Stimulated activated CD4-positive, alpha-beta T cell treated with anti-CD3 and anti-CD28 coated beads, TNF-alpha, amount 100 ng/mL, for 1 hour (primary cell): ENCODE results near the gene APMAP.
"Not testable (repeated sequence)": the region's sequence is repeated elsewhere in the genome, so short reads cannot be mapped to it uniquely, and the experiment has no call there.

ENCODE experiments used
- DNase-seq, 3 donors: peaks; one replicate each; pipeline ENCODE4 v3.0.0-alpha.2; 2020; ENCODE audit warnings: low read depth in 3 of 3, low spot score in 1 of 3

The APMAP gene

GRCh38 chr20:24934716-24935115 lies 57.8 kb downstream of the APMAP start:
- no peak for DNase-seq

- no peak for DNase-seq
Observed at GRCh38 chr20:24934101-24934661, 58.4 kb downstream of the APMAP start.

- DNase-seq: no peak
Observed at GRCh38 chr20:24933266-24933908, 59.2 kb downstream of the APMAP start.

- DNase-seq: not testable (repeated sequence)
Observed at GRCh38 chr20:24931893-24932292, 60.7 kb downstream of the APMAP start.

- not testable (repeated sequence) for DNase-seq
Observed at GRCh38 chr20:24930724-24931688, 61.5 kb downstream of the APMAP start.

- not testable (repeated sequence) for DNase-seq
Observed at GRCh38 chr20:24929867-24930723, 62.5 kb downstream of the APMAP start.

GRCh38 chr20:24929259-24929658 lies 63.3 kb downstream of the APMAP start:
- DNase-seq: not testable (repeated sequence)

- not testable (repeated sequence) for DNase-seq
Observed at GRCh38 chr20:24920706-24921105, 71.8 kb downstream of the APMAP start.

GRCh38 chr20:24919665-24920064 lies 72.9 kb downstream of the APMAP start:
- DNase-seq: not testable (repeated sequence)

- no peak for DNase-seq
Observed at GRCh38 chr20:24918579-24919566, 73.7 kb downstream of the APMAP start.

- peak in 1 of 3 donors; percentile 28 for DNase-seq
Observed at GRCh38 chr20:24917797-24918578, 74.6 kb downstream of the APMAP start.

- no peak for DNase-seq
Observed at GRCh38 chr20:24917056-24917455, 75.5 kb downstream of the APMAP start.

GRCh38 chr20:24916412-24916811 lies 76.1 kb downstream of the APMAP start:
- DNase-seq: no peak

- no peak for DNase-seq
Observed at GRCh38 chr20:24915892-24916291, 76.7 kb downstream of the APMAP start.

GRCh38 chr20:24915440-24915839 lies 77.1 kb downstream of the APMAP start:
- DNase-seq: no peak

GRCh38 chr20:24914388-24915241 lies 77.9 kb downstream of the APMAP start:
- DNase-seq: no peak

- no peak for DNase-seq
Observed at GRCh38 chr20:24913076-24913628, 79.4 kb downstream of the APMAP start.
